Kidney (tissue), 14 donors: Measurements from ENCODE around the gene ARFRP1. TPM values are rescaled to one million over a fixed set of nuclear protein-coding genes. Genes with fewer than 3 reads are reported as not detected.

Experiments
- DNase-seq, 5 donors: peaks; one replicate each; pipeline ENCODE4 v3.0.0-alpha.2; 2013 to 2020
- FAIRE-seq: peaks from 2 replicates; lab custom pipeline; 2012; peaks lifted over from hg19 to GRCh38; lab: Jason Lieb, UNC
- H3K27ac ChIP-seq, 2 donors: one replicate each; pipeline ENCODE4 v1.7.0; 2013; ENCODE audit warnings: low read depth in 2 of 2, low read length in 2 of 2, inconsistent platforms in 1 of 2
- H3K27me3 ChIP-seq: one replicate; pipeline ENCODE4 v1.7.1; 2013; ENCODE audit warnings: low read length, inconsistent platforms; ENCODE audit not compliant: control insufficient read depth, insufficient read depth
- H3K36me3 ChIP-seq, 3 donors: one replicate each; pipeline versions ENCODE4 v1.7.0 to v1.7.1; 2013; ENCODE audit warnings: low read length in 3 of 3, control low read depth in 1 of 3, inconsistent platforms in 1 of 3; ENCODE audit not compliant: insufficient read depth in 3 of 3, control insufficient read depth in 2 of 3
- H3K4me1 ChIP-seq, 3 donors: one replicate each; pipeline versions ENCODE4 v1.7.0 to v1.7.1; 2013; ENCODE audit warnings: low read length in 3 of 3, inconsistent platforms in 1 of 3, low read depth in 1 of 3; ENCODE audit not compliant: control insufficient read depth in 2 of 3, insufficient read depth in 2 of 3
- H3K4me3 ChIP-seq, 3 donors: one replicate each; pipeline versions ENCODE4 v1.7.0 to v1.8.1; 2013; ENCODE audit warnings: low read length in 3 of 3, control low read depth in 1 of 3, inconsistent platforms in 1 of 3
- H3K9ac ChIP-seq, 3 donors: one replicate each; pipeline versions ENCODE4 v1.7.0 to v1.7.1; 2013; ENCODE audit warnings: low read length in 3 of 3, control low read depth in 1 of 3, inconsistent platforms in 1 of 3
- H3K9me3 ChIP-seq, 3 donors: one replicate each; pipeline versions ENCODE4 v1.7.0 to v1.7.1; 2013; ENCODE audit warnings: low read length in 3 of 3, control low read depth in 1 of 3, inconsistent platforms in 1 of 3; ENCODE audit not compliant: control insufficient read depth in 2 of 3, insufficient read depth in 1 of 3
- intact Hi-C: fragments of 100-400 bp; cut with DNase I; formaldehyde crosslinking; loops from one replicate; pipeline ENCODE4 v1.11.1; 2022
- polyA plus RNA-seq: library from polyadenylated mRNA; stranded (reverse); fragments of 350-450 nt; fragmentation: Illumina TruSeq; extraction: RNeasy Lipid Tissue Mini Kit (QIAGEN cat#74804); gene quantifications from one replicate; pipeline ENCODE4 v1.2.3, GENCODE V29; 2014; ENCODE audit warnings: low read depth, low replicate concordance; ENCODE audit not compliant: insufficient read depth
- total RNA-seq: library from RNA; stranded (reverse); fragmentation: NEBNext Ultra II Directional; extraction: Animal tissue kit (Norgen Biotek cat#: 25700); gene quantifications from one replicate; pipeline ENCODE4 v1.2.1, GENCODE V29; 2021
- TF ChIP-seq, protein P1 (sequence below): IDR thresholded peaks from 3 replicates; pipeline ENCODE4 v1.5.1; 2012; ENCODE audit warnings: mild to moderate bottlenecking, moderate library complexity, borderline replicate concordance; ENCODE audit not compliant: insufficient read depth; ENCODE audit errors: extremely low read depth
- donor health status: control.
- donor health status: control.
- donor health status: control.
- donor health status: control.
- donor health status: control.
- donor health status: DM: yes; HTN: yes; CAD: no.
- donor health status: Normal renal cell carcinoma (clear cell type).

The ARFRP1 gene
- total and polyA plus RNA-seq, 2 donors from 2014 or later = 60.6 to 71.2 TPM

GRCh38 chr20:63737695-63737944 lies 29.8 kb upstream of the ARFRP1 start:
- no peak for FAIRE-seq

DNA sequence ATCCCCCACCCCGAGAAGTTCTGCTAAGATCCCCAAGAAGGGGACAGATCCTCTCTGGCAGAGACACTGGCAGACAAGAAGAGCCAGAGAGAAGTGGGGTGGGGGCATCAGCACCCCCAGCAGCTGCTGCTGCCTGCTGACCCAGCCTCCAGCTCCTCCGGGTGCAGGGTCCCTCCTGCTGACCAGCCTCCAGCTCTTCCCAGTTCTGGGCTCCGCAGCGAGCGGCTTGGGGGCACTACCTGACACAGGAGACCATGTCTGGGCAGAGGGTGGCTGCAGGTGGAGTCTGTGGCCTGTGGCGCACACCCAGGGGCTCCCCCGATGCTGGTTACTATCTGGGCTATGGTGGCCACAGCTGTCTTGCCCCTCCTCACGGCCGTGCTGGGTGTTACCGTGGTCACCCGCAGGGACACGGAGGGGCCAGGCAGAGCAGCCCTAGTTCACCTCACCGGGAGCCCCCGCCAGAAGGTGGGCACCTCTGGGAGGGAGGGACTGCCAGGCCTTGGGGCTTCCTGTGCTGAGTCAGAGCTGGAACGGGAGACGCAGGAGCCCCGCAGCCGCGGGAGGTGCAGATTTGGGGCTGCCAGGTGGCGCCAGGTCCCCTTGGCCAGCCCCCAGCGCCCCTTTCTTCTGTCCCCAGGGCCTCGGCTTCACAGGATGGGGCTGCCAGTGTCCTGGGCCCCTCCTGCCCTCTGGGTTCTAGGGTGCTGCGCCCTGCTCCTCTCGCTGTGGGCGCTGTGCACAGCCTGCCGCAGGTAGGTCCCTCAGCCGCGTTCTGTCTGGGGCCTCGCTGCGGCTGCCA lies 29.3 kb upstream of the ARFRP1 start:
- peak overlapping the region in 1 of 2 donors; percentile 1 for H3K27ac ChIP-seq
- peak overlapping the region in 1 of 3 donors; percentile 46 for H3K9ac ChIP-seq
- intact Hi-C loops = no loop called here
- no peaks in the 10 kb centered on the region for H3K27me3 ChIP-seq
- no peak for FAIRE-seq
- TF ChIP-seq, protein P1, sequence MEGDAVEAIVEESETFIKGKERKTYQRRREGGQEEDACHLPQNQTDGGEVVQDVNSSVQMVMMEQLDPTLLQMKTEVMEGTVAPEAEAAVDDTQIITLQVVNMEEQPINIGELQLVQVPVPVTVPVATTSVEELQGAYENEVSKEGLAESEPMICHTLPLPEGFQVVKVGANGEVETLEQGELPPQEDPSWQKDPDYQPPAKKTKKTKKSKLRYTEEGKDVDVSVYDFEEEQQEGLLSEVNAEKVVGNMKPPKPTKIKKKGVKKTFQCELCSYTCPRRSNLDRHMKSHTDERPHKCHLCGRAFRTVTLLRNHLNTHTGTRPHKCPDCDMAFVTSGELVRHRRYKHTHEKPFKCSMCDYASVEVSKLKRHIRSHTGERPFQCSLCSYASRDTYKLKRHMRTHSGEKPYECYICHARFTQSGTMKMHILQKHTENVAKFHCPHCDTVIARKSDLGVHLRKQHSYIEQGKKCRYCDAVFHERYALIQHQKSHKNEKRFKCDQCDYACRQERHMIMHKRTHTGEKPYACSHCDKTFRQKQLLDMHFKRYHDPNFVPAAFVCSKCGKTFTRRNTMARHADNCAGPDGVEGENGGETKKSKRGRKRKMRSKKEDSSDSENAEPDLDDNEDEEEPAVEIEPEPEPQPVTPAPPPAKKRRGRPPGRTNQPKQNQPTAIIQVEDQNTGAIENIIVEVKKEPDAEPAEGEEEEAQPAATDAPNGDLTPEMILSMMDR = no peak
- H3K4me1 ChIP-seq = peaks cover 0 to 16% (median 0%) of the 10 kb centered on the region in 3 donors
- no peaks in the 10 kb centered on the region for H3K9me3 ChIP-seq
- peaks cover 3 to 9% (median 5%) of the 10 kb centered on the region in 3 donors for H3K36me3 ChIP-seq
- peak in 2 of 5 donors; percentile 56 to 78 for DNase-seq
- peak overlapping the region in 2 of 3 donors; percentile 36 to 64 for H3K4me3 ChIP-seq

More at GRCh38 chr20:63737695-63737944, 29.8 kb upstream of the ARFRP1 start:
- intact Hi-C loops = no loop called here
- TF ChIP-seq, protein P1 = no peak
- Histone ChIP-seq H3K27me3 (no peaks in the 10 kb centered on the region), H3K9ac (no peak overlapping the region), H3K27ac (no peak overlapping the region), H3K9me3 (no peaks in the 10 kb centered on the region), H3K4me3 (peak overlapping the region in 1 of 3 donors; percentile 64), H3K36me3 (peaks cover 3 to 9% (median 3%) of the 10 kb centered on the region in 3 donors), H3K4me1 (peaks cover 0 to 17% (median 0%) of the 10 kb centered on the region in 3 donors)
- no peak for DNase-seq

DNA sequence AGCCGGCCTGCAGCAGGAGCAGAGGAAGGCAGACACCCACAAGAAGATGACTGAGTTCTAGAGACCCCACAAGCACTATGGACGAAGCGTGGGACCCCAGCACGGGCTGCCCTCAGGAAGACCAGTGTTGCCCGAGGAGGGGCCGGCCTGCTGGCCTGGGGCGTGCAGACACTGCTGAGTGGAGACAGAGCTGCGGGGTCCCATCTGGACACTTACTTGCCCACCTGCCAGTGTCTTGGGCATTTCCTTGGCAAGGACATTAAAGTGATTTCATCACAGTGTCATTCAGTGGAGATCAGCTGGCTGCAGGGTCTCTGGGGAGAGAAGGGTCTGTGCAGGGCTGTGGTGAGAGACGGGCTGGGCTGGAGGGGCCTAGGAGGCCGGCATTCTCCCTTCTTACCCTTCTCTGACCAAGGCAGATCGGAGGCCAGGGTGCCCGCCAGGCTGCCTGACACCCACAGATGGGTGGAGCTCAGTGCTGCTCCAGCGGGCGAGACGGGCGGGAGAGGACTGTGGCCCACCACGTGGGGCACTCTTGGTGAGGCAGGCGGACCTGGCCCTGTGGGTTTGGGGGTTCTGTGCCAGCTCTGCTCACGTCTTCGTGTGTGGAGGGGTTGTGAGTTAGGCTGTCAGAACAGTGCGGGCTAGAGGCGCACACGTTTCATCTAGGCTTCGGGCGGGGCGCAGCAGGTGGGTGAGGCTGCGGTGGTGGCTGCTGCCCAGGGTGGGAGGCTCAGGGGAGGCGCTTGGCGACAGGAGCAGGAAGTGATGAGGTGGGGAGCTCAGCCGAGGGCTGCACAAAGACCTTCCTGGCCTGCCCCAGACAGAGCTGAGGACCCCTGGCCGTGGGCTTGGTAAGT lies 28.3 kb upstream of the ARFRP1 start, which contains the start of gene LIME1:
LIME1 (plus strand) TSS at position 806 of the 860 bp plus-strand sequence. CDS start 886 bp downstream, outside the sequence.
- TF ChIP-seq, protein P1 = no peak
- H3K27ac ChIP-seq = peak within 1 kb of the TSS in 1 of 2 donors; percentile 1
- H3K9me3 ChIP-seq = no peaks in the 10 kb centered on the region
- intact Hi-C loops = no loop called here
- no peaks in the 10 kb centered on the region for H3K27me3 ChIP-seq
- DNase-seq = peak in 2 of 5 donors; percentile 48 to 82
- FAIRE-seq = no peak
- H3K4me1 ChIP-seq = peaks cover 0 to 14% (median 0%) of the 10 kb centered on the region in 3 donors
- H3K4me3 ChIP-seq = peak within 1 kb of the TSS in 2 of 3 donors; percentile 36 to 64
- peak within 1 kb of the TSS in 1 of 3 donors; percentile 46 for H3K9ac ChIP-seq
- H3K36me3 ChIP-seq = peaks cover 4 to 8% (median 6%) of the 10 kb centered on the region in 3 donors
